ENCODE data around the gene UIMC1. TPM values are rescaled to one million over a fixed set of nuclear protein-coding genes. Genes with fewer than 3 reads are reported as not detected.

Gene UIMC1
- total RNA-seq, 1 experiment from 2014 or later = 38.4 TPM

DNA sequence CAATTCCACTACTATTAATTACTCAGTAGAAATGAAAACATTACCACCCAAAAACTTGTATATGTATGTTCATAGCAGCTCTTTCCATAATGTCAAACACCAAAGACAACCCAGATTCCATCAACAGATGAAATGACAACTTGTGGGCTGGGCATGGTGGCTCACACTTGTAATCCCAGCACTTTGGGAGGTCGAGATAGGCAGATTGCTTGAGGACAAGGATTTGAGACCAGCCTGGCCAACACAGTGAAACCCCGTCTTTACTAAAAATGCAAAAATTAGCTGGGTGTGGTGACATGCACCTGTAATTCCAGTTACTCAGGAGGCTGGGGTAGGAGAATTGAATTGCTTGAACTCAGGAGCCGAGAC, 11.5 kb downstream of the UIMC1 start:
- CTCF ChIA-PET = no interaction called here
- Histone ChIP-seq H3K79me2 (ENCODE audit: insufficient read depth, low read length) (peaks cover 98% of the 10 kb centered on the region), H3K27ac (ENCODE audit: low read depth, low read length) (no peak overlapping the region), H3K4me1 (ENCODE audit: control insufficient read depth in 1 of 2, insufficient read depth in 2 of 2, low read length in 2 of 2) (peaks cover 0 to 8% of the 10 kb centered on the region in 2 experiments; a peak in 2 of 4 replicates), H3K27me3 (ENCODE audit: insufficient read depth, low read length) (no peaks in the 10 kb centered on the region), H4K20me1 (ENCODE audit: insufficient read depth) (no peaks in the 10 kb centered on the region), H3K9ac (ENCODE audit: low read length) (no peak overlapping the region), H3K4me2 (ENCODE audit: low read length) (no peak overlapping the region), H3K36me3 (ENCODE audit: control insufficient read depth in 1 of 2, insufficient read depth in 2 of 2, low read length in 2 of 2) (0 out of 4 replicates have a peak, but pooled peaks cover 0 to 8% of the 10 kb centered on the region in 2 experiments), H3K9me3 (ENCODE audit: control insufficient read depth in 1 of 2, insufficient read depth in 1 of 2, low read depth in 1 of 2, low read length in 2 of 2) (no peaks in the 10 kb centered on the region; a peak in 1 of 4 replicates), H3K9me2 (ENCODE audit: insufficient read depth) (no peaks in the 10 kb centered on the region), H3K4me3 (replicated peaks in 1 of 2; ENCODE audit: low read depth in 1 of 2, low read length in 2 of 2) (no peak overlapping the region), H2AFZ (ENCODE audit: low read depth, low read length, poor library complexity, severe bottlenecking) (no peak overlapping the region)
- BruUV-seq (replicated peaks) = no TSS peak
- intact Hi-C loops (cut with micrococcal nuclease) = no loop called here
- RAD21 ChIA-PET (ENCODE audit: low non-redundant PET in 1 of 2, low total read pairs in 2 of 2, uncharacterized antibody in 2 of 2, unreplicated experiment in 2 of 2) = no interaction called here
- DNase-seq (ENCODE audit: low read depth, low spot score) (no peak), ATAC-seq (no peak)
- TF ChIP-seq, protein P1, sequence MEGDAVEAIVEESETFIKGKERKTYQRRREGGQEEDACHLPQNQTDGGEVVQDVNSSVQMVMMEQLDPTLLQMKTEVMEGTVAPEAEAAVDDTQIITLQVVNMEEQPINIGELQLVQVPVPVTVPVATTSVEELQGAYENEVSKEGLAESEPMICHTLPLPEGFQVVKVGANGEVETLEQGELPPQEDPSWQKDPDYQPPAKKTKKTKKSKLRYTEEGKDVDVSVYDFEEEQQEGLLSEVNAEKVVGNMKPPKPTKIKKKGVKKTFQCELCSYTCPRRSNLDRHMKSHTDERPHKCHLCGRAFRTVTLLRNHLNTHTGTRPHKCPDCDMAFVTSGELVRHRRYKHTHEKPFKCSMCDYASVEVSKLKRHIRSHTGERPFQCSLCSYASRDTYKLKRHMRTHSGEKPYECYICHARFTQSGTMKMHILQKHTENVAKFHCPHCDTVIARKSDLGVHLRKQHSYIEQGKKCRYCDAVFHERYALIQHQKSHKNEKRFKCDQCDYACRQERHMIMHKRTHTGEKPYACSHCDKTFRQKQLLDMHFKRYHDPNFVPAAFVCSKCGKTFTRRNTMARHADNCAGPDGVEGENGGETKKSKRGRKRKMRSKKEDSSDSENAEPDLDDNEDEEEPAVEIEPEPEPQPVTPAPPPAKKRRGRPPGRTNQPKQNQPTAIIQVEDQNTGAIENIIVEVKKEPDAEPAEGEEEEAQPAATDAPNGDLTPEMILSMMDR (IDR thresholded peaks at IDR 0.05 in 2 of 3, conservative IDR thresholded peaks at IDR 0.05 in 1 of 3; ENCODE audit: borderline replicate concordance in 1 of 3, insufficient read depth in 1 of 3, low read depth in 2 of 3, low read length in 2 of 3) = no peak
- no peak for TF ChIP-seq SIN3A (IDR thresholded peaks at IDR 0.05; ENCODE audit: low read depth)
- TF ChIP-seq, protein P2, sequence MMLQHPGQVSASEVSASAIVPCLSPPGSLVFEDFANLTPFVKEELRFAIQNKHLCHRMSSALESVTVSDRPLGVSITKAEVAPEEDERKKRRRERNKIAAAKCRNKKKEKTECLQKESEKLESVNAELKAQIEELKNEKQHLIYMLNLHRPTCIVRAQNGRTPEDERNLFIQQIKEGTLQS (IDR thresholded peaks at IDR 0.05) = no peak
- TF ChIP-seq, protein P3, sequence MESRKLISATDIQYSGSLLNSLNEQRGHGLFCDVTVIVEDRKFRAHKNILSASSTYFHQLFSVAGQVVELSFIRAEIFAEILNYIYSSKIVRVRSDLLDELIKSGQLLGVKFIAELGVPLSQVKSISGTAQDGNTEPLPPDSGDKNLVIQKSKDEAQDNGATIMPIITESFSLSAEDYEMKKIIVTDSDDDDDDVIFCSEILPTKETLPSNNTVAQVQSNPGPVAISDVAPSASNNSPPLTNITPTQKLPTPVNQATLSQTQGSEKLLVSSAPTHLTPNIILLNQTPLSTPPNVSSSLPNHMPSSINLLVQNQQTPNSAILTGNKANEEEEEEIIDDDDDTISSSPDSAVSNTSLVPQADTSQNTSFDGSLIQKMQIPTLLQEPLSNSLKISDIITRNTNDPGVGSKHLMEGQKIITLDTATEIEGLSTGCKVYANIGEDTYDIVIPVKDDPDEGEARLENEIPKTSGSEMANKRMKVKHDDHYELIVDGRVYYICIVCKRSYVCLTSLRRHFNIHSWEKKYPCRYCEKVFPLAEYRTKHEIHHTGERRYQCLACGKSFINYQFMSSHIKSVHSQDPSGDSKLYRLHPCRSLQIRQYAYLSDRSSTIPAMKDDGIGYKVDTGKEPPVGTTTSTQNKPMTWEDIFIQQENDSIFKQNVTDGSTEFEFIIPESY (IDR thresholded peaks at IDR 0.05; ENCODE audit: extremely low read depth, insufficient replicate concordance, low read length) = no peak
- TF ChIP-seq CBX3 (IDR thresholded peaks at IDR 0.05; ENCODE audit: low read depth) = no peak
- no peak for TF ChIP-seq ELF1 (IDR thresholded peaks at IDR 0.05; ENCODE audit: borderline replicate concordance, low read depth)
- TF ChIP-seq CEBPB (IDR thresholded peaks at IDR 0.05; ENCODE audit: low read depth) = no peak
- TF ChIP-seq, protein P4, sequence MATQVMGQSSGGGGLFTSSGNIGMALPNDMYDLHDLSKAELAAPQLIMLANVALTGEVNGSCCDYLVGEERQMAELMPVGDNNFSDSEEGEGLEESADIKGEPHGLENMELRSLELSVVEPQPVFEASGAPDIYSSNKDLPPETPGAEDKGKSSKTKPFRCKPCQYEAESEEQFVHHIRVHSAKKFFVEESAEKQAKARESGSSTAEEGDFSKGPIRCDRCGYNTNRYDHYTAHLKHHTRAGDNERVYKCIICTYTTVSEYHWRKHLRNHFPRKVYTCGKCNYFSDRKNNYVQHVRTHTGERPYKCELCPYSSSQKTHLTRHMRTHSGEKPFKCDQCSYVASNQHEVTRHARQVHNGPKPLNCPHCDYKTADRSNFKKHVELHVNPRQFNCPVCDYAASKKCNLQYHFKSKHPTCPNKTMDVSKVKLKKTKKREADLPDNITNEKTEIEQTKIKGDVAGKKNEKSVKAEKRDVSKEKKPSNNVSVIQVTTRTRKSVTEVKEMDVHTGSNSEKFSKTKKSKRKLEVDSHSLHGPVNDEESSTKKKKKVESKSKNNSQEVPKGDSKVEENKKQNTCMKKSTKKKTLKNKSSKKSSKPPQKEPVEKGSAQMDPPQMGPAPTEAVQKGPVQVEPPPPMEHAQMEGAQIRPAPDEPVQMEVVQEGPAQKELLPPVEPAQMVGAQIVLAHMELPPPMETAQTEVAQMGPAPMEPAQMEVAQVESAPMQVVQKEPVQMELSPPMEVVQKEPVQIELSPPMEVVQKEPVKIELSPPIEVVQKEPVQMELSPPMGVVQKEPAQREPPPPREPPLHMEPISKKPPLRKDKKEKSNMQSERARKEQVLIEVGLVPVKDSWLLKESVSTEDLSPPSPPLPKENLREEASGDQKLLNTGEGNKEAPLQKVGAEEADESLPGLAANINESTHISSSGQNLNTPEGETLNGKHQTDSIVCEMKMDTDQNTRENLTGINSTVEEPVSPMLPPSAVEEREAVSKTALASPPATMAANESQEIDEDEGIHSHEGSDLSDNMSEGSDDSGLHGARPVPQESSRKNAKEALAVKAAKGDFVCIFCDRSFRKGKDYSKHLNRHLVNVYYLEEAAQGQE (IDR thresholded peaks at IDR 0.05; ENCODE audit: low read depth) = no peak
- TF ChIP-seq RAD21 (IDR thresholded peaks at IDR 0.05; ENCODE audit: low read depth) = no peak
- TF ChIP-seq, protein P5, sequence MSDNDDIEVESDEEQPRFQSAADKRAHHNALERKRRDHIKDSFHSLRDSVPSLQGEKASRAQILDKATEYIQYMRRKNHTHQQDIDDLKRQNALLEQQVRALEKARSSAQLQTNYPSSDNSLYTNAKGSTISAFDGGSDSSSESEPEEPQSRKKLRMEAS (IDR thresholded peaks at IDR 0.05) = no peak
- TF ChIP-seq FOSL1 (IDR thresholded peaks at IDR 0.05; ENCODE audit: low read depth) = no peak
- no peak for TF ChIP-seq SRF (IDR thresholded peaks at IDR 0.05; ENCODE audit: low read depth)
- TF ChIP-seq SP1 (IDR thresholded peaks at IDR 0.05; ENCODE audit: low read depth) = no peak
- TF ChIP-seq ZNF274 (IDR thresholded peaks at IDR 0.05; ENCODE audit: low read depth, low read length) = no peak
- no peak for TF ChIP-seq POLR2AphosphoS5 (IDR thresholded peaks at IDR 0.05; ENCODE audit: low read depth, low read length)
- TF ChIP-seq JUND (IDR thresholded peaks at IDR 0.05) = no peak
- TF ChIP-seq TCF7L2 (IDR thresholded peaks at IDR 0.05; ENCODE audit: borderline replicate concordance, extremely low read depth, insufficient read depth, insufficient read length) = no peak
- TF ChIP-seq EZH2phosphoT487 (IDR thresholded peaks at IDR 0.05; ENCODE audit: borderline replicate concordance) = no peak
- TF ChIP-seq POLR2A (IDR thresholded peaks at IDR 0.05; ENCODE audit: borderline replicate concordance, extremely low read depth, insufficient read depth, insufficient read length) = no peak
- POLR2A ChIA-PET = interaction anchor here (0.6 kb wide), 1 partner anchor 91 kb away, joined by 4 read pairs; the partner anchor contains the start of gene FGFR4

All from HCT116 (cell line).